Left lung (tissue), 10 donors: ENCODE data around the gene HNRNPUL1. TPM values are rescaled to one million over a fixed set of nuclear protein-coding genes. Genes with fewer than 3 reads are reported as not detected.
"Not testable (repeated sequence)": the region's sequence is repeated elsewhere in the genome, so short reads cannot be mapped to it uniquely, and the experiment has no call there.

Experiments used
- ATAC-seq: fragments of 200-7000 bp; cut with Tn5 transposase; one replicate; pipeline ENCODE4 v1.9.1; 2020; ENCODE audit warnings: moderate library complexity
- DNase-seq, 4 donors: peaks; one replicate each; pipeline ENCODE4 v3.0.0-alpha.2; 2013 to 2020
- H3K27ac ChIP-seq, 2 donors: fragments of 200-600 bp; sonication (generic) in 1 of 2; one replicate each; pipeline versions ENCODE4 v1.5.0 to v1.8.0; 2020 to 2021
- H3K27me3 ChIP-seq, 2 donors: fragments of 200-600 bp; sonication (generic) in 1 of 2; one replicate each; pipeline versions ENCODE4 v1.5.0 to v1.8.0; 2020 to 2021
- H3K36me3 ChIP-seq, 2 donors: fragments of 200-600 bp; sonication (generic) in 1 of 2; one replicate each; pipeline versions ENCODE4 v1.5.0 to v1.8.0; 2020 to 2021
- H3K4me1 ChIP-seq, 2 donors: fragments of 200-600 bp; one replicate each; pipeline ENCODE4 v1.8.0; 2021
- H3K4me3 ChIP-seq, 2 donors: fragments of 200-600 bp; sonication (generic) in 1 of 2; one replicate each; pipeline versions ENCODE4 v1.5.0 to v1.8.0; 2020 to 2021; ENCODE audit warnings: mild to moderate bottlenecking in 1 of 2
- H3K9me3 ChIP-seq, 2 donors: fragments of 200-600 bp; sonication (generic) in 1 of 2; one replicate each; pipeline versions ENCODE4 v1.5.0 to v1.8.0; 2020 to 2021
- CTCF ChIP-seq, 2 donors: fragments of 200-600 bp; sonication (generic) in 1 of 2; IDR thresholded peaks; one replicate each; pipeline versions ENCODE4 v1.5.0 to v1.8.0; 2021; ENCODE audit warnings: antibody characterized with exemption in 2 of 2
- intact Hi-C, 2 donors: fragments of 100-400 bp; cut with DNase I; formaldehyde crosslinking; loops; one replicate each; pipeline versions ENCODE4 v1.11.2 to v1.14.2; 2022
- polyA plus RNA-seq, 6 donors: library from polyadenylated mRNA; unstranded; fragments of 120-200 nt; gene quantifications; one replicate each; pipeline ENCODE4 v1.2.1, GENCODE V29; 2013; ENCODE audit not compliant: insufficient read length in 6 of 6
- total RNA-seq, 2 donors: library from RNA; stranded (reverse); fragmentation: NEBNext Ultra II Directional; extraction: Animal tissue kit (Norgen Biotek cat#: 25700); gene quantifications; one replicate each; pipeline ENCODE4 v1.2.1, GENCODE V29; 2021
- donor health status: DM: no; HTN: yes; CAD: no.
- donor health status: DM: no; HTN: no; CAD: no.

Gene HNRNPUL1
- total and polyA plus RNA-seq, 8 donors = 168 to 240 (median 227) TPM

- no peak for TF ChIP-seq CTCF (IDR thresholded peaks at IDR 0.05)
- peak; percentile 75 for ATAC-seq
- H3K27ac ChIP-seq = peak overlapping the region in 1 of 2 donors; percentile 43
- no peaks in the 10 kb centered on the region for H3K27me3 ChIP-seq
- DNase-seq = no peak
- peaks cover 0 to 56% of the 10 kb centered on the region in 2 donors for H3K4me1 ChIP-seq
- peaks cover 0 to 95% of the 10 kb centered on the region in 2 donors for H3K36me3 ChIP-seq
- H3K9me3 ChIP-seq = no peaks in the 10 kb centered on the region
- H3K4me3 ChIP-seq = peak overlapping the region in 1 of 2 donors; percentile 21
- intact Hi-C loops = no loop called here
These were observed 77.7 kb downstream of the HNRNPUL1 start for GRCh38 chr19:41341669-41342490.

GRCh38 chr19:41344162-41344561, 80.0 kb downstream of the HNRNPUL1 start:
- TF ChIP-seq CTCF (IDR thresholded peaks at IDR 0.05) = no peak
- no peaks in the 10 kb centered on the region for H3K9me3 ChIP-seq
- peaks cover 0 to 60% of the 10 kb centered on the region in 2 donors for H3K4me1 ChIP-seq
- intact Hi-C loops = no loop called here
- no peak overlapping the region for H3K4me3 ChIP-seq
- H3K27ac ChIP-seq = peak overlapping the region in 1 of 2 donors; percentile 23
- DNase-seq (no peak), ATAC-seq (no peak)
- H3K27me3 ChIP-seq = no peaks in the 10 kb centered on the region
- H3K36me3 ChIP-seq = peaks cover 0 to 87% of the 10 kb centered on the region in 2 donors

- intact Hi-C loops, H3K9me3 ChIP-seq, H3K27ac ChIP-seq, DNase-seq, ATAC-seq, H3K27me3 ChIP-seq, H3K4me3 ChIP-seq: not testable (repeated sequence)
- Histone ChIP-seq H3K36me3 (peaks cover 0 to 60% of the 10 kb centered on the region in 2 donors), H3K4me1 (peaks cover 5 to 59% of the 10 kb centered on the region in 2 donors)
These were observed 82.7 kb downstream of the HNRNPUL1 start for GRCh38 chr19:41346916-41347315.

- DNase-seq (no peak), ATAC-seq (no peak)
- intact Hi-C loops = no loop called here
- no peaks in the 10 kb centered on the region for H3K9me3 ChIP-seq
- no peaks in the 10 kb centered on the region for H3K27me3 ChIP-seq
- H3K27ac ChIP-seq = peak overlapping the region; percentile 36 to 90
- peak overlapping the region; percentile 91 to 97 for H3K4me3 ChIP-seq
- peaks cover 5 to 54% of the 10 kb centered on the region in 2 donors for H3K4me1 ChIP-seq
- TF ChIP-seq CTCF (IDR thresholded peaks at IDR 0.05) = no peak
- H3K36me3 ChIP-seq = peaks cover 0 to 25% of the 10 kb centered on the region in 2 donors
These were observed 86.7 kb downstream of the HNRNPUL1 start for GRCh38 chr19:41350735-41351338.

- intact Hi-C loops = no loop called here
- peak in 2 of 4 donors; percentile 82 to 95 for DNase-seq
- H3K9me3 ChIP-seq = no peaks in the 10 kb centered on the region
- H3K4me3 ChIP-seq = peak overlapping the region; percentile 91 to 97
- H3K4me1 ChIP-seq = peaks cover 5 to 60% of the 10 kb centered on the region in 2 donors
- no peak for TF ChIP-seq CTCF (IDR thresholded peaks at IDR 0.05)
- peak; percentile 70 for ATAC-seq
- H3K36me3 ChIP-seq = peaks cover 0 to 18% of the 10 kb centered on the region in 2 donors
- H3K27me3 ChIP-seq = no peaks in the 10 kb centered on the region
- H3K27ac ChIP-seq = peak overlapping the region; percentile 83 to 90
These were observed 87.4 kb downstream of the HNRNPUL1 start for GRCh38 chr19:41351339-41352245.
